Measurements from ENCODE around the gene MAGOHB.

MAGOHB gene

GRCh38 chr12:10638728-10639127 lies 25.3 kb upstream of the MAGOHB start:
- no peak for DNase-seq (ENCODE audit: low read depth)
- TF ChIP-seq CTCF (IDR thresholded peaks at IDR 0.05; ENCODE audit: insufficient read depth, low read depth, low read length, missing control alignments) = no peak
- H3K4me3 ChIP-seq (ENCODE audit: low read depth, low read length) = no peak overlapping the region

GRCh38 chr12:10636611-10637010 lies 23.2 kb upstream of the MAGOHB start:
- no peak for TF ChIP-seq CTCF (IDR thresholded peaks at IDR 0.05; ENCODE audit: insufficient read depth, low read depth, low read length, missing control alignments)
- H3K4me3 ChIP-seq (ENCODE audit: low read depth, low read length) = no peak overlapping the region
- DNase-seq (ENCODE audit: low read depth) = no peak

- no peak for TF ChIP-seq CTCF (IDR thresholded peaks at IDR 0.05; ENCODE audit: insufficient read depth, low read depth, low read length, missing control alignments)
- DNase-seq (ENCODE audit: low read depth) = no peak
- no peak overlapping the region for H3K4me3 ChIP-seq (ENCODE audit: low read depth, low read length)
Observed at GRCh38 chr12:10636124-10636523, 22.7 kb upstream of the MAGOHB start.

- H3K4me3 ChIP-seq (ENCODE audit: low read depth, low read length) = no peak overlapping the region
- no peak for TF ChIP-seq CTCF (IDR thresholded peaks at IDR 0.05; ENCODE audit: insufficient read depth, low read depth, low read length, missing control alignments)
- no peak for DNase-seq (ENCODE audit: low read depth)
Observed at GRCh38 chr12:10635306-10635705, 21.9 kb upstream of the MAGOHB start.

GRCh38 chr12:10634427-10634826 lies 21.0 kb upstream of the MAGOHB start:
- no peak for DNase-seq (ENCODE audit: low read depth)
- no peak for TF ChIP-seq CTCF (IDR thresholded peaks at IDR 0.05; ENCODE audit: insufficient read depth, low read depth, low read length, missing control alignments)
- H3K4me3 ChIP-seq (ENCODE audit: low read depth, low read length) = no peak overlapping the region

GRCh38 chr12:10633541-10633940 lies 20.1 kb upstream of the MAGOHB start:
- H3K4me3 ChIP-seq (ENCODE audit: low read depth, low read length) = no peak overlapping the region
- no peak for DNase-seq (ENCODE audit: low read depth)
- no peak for TF ChIP-seq CTCF (IDR thresholded peaks at IDR 0.05; ENCODE audit: insufficient read depth, low read depth, low read length, missing control alignments)

- DNase-seq (ENCODE audit: low read depth) = no peak
- H3K4me3 ChIP-seq (ENCODE audit: low read depth, low read length) = no peak overlapping the region
- no peak for TF ChIP-seq CTCF (IDR thresholded peaks at IDR 0.05; ENCODE audit: insufficient read depth, low read depth, low read length, missing control alignments)
Observed at GRCh38 chr12:10632226-10632625, 18.8 kb upstream of the MAGOHB start.

Measured in GM12865 (cell line).